H1 (cell line): ENCODE data around the gene NFATC1.

Experiments
- CTCF ChIP-seq, 3 experiments: IDR thresholded peaks; 1 replicate in 2 of 3; 2 replicates in 1 of 3; pipeline versions ENCODE4 v1.5.1 to v1.6.1; 2011; ENCODE audit warnings: low read length in 3 of 3, mild to moderate bottlenecking in 3 of 3, inconsistent platforms in 2 of 3, low read depth in 1 of 3, moderate library complexity in 1 of 3; ENCODE audit not compliant: insufficient read depth in 1 of 3; ENCODE audit errors: control extremely low read depth in 1 of 3
- EP300 ChIP-seq, 2 experiments: IDR thresholded peaks; 1 replicate in 1 of 2; 2 replicates in 1 of 2; pipeline ENCODE4 v1.6.1; 2011 to 2012; ENCODE audit warnings: low read depth in 2 of 2, low read length in 2 of 2, mild to moderate bottlenecking in 2 of 2, borderline replicate concordance in 1 of 2, inconsistent platforms in 1 of 2, moderate library complexity in 1 of 2
- EZH2 ChIP-seq: fragments of 200-600 bp; sonication (generic); IDR thresholded peaks from 2 replicates; pipeline ENCODE4 v1.7.1; 2012; ENCODE audit warnings: low read depth, mild to moderate bottlenecking, moderate library complexity, low read length, inconsistent platforms; ENCODE audit not compliant: severe bottlenecking
- HDAC6 ChIP-seq: IDR thresholded peaks from one replicate; pipeline ENCODE4 v1.7.1; 2012; ENCODE audit warnings: low read depth, mild to moderate bottlenecking, inconsistent platforms, low read length, moderate library complexity
- KDM5A ChIP-seq: fragments of 200-600 bp; IDR thresholded peaks from 2 replicates; pipeline ENCODE4 v1.7.1; 2012; ENCODE audit warnings: mild to moderate bottlenecking, low read length, inconsistent platforms, mixed read lengths
- POLR2AphosphoS5 ChIP-seq: IDR thresholded peaks from 2 replicates; pipeline ENCODE4 v1.6.1; 2011; ENCODE audit warnings: low read depth, low read length
- SUZ12 ChIP-seq: fragments of 200-600 bp; sonication (generic); IDR thresholded peaks from 2 replicates; pipeline ENCODE4 v1.6.1; 2012; ENCODE audit warnings: mild to moderate bottlenecking, inconsistent platforms, low read length, moderate library complexity, mixed read lengths
- TCF12 ChIP-seq: IDR thresholded peaks from 2 replicates; pipeline ENCODE4 v1.6.1; 2011; ENCODE audit warnings: low read depth, mild to moderate bottlenecking, low read length
- TEAD4 ChIP-seq: IDR thresholded peaks from 2 replicates; pipeline ENCODE4 v1.6.1; 2012; ENCODE audit warnings: low read depth, low read length, inconsistent platforms, mixed read lengths
- USF2 ChIP-seq: IDR thresholded peaks from 2 replicates; pipeline ENCODE4 v1.6.1; 2011; ENCODE audit warnings: low read length, improper control_type of control experiment
- ZNF274 ChIP-seq: IDR thresholded peaks from 2 replicates; pipeline ENCODE4 v1.7.0; 2012; ENCODE audit warnings: low read length, borderline replicate concordance; ENCODE audit errors: extremely low read depth
- TF ChIP-seq, protein P1 (sequence below): IDR thresholded peaks from 2 replicates; pipeline ENCODE4 v1.6.1; 2012; ENCODE audit warnings: inconsistent platforms

- TF ChIP-seq HDAC6 (no peak), EP300 (IDR thresholded peaks at IDR 0.05; ENCODE audit: borderline replicate concordance in 1 of 2, low read depth in 2 of 2, low read length in 2 of 2) (no peak), CTCF (IDR thresholded peaks at IDR 0.05; ENCODE audit: control extremely low read depth in 1 of 3, insufficient read depth in 1 of 3, low read depth in 1 of 3, low read length in 3 of 3) (no peak), EZH2 (no peak), USF2 (no peak), TCF12 (no peak), SUZ12 (no peak), ZNF274 (no peak), KDM5A (no peak), POLR2AphosphoS5 (no peak), TEAD4 (no peak)
- TF ChIP-seq, protein P1, sequence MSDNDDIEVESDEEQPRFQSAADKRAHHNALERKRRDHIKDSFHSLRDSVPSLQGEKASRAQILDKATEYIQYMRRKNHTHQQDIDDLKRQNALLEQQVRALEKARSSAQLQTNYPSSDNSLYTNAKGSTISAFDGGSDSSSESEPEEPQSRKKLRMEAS, result no peak
Measured at GRCh38 chr18:79504034-79504433, 108.3 kb downstream of the NFATC1 start.
